GM19239 (cell line): ENCODE results near the gene NAT14.
"Not testable (repeated sequence)": the region's sequence is repeated elsewhere in the genome, so short reads cannot be mapped to it uniquely, and the experiment has no call there.

Source experiments
- DNase-seq: peaks from one replicate; pipeline ENCODE4 v3.0.0; 2011; ENCODE audit warnings: low spot score; ENCODE audit not compliant: insufficient read length
- FAIRE-seq: peaks from 2 replicates; lab custom pipeline; 2011; peaks lifted over from hg19 to GRCh38; lab: Jason Lieb, UNC

The NAT14 gene

GRCh38 chr19:55485439-55486011, 537 bp downstream of the NAT14 start:
- DNase-seq (no peak), FAIRE-seq (peak; percentile 51)

DNA sequence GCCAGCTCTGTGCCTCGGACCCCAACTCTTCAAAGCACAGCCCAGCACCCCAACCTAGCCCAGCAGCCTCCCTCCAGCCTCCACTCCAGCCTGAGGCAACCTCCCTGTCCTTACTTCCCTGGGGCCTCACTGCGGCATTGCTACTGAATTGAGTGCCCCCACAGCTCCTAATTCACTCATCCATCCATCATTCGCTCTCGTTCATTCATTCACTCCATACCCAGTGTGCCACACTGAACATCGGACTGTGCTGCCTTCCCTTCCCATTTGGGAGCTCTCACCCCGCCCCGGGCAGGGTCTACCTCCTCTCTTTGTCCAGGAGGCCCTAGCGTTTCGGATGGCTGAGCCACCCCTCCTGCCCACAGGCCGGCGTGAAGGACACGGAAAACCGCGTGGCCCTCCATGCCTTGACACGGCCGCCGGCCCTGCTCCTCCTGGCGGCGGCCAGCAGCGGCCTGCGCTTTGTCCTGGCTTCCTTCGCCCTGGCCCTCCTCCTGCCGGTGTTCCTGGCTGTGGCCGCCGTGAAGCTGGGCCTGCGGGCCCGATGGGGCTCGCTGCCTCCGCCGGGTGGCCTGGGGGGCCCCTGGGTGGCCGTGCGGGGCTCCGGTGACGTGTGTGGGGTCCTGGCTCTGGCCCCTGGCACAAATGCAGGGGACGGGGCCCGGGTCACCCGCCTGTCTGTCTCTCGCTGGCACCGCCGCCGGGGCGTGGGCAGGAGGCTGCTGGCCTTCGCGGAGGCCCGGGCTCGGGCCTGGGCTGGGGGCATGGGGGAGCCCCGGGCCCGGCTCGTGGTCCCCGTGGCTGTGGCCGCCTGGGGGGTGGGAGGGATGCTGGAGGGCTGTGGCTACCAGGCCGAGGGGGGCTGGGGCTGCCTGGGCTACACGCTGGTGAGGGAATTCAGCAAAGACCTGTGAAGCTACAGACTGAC, 1.3 kb downstream of the NAT14 start:
- no peak for DNase-seq
- FAIRE-seq, result no peak

GRCh38 chr19:55486971-55487923, 2.3 kb downstream of the NAT14 start:
- no peak for FAIRE-seq
- no peak for DNase-seq

DNA sequence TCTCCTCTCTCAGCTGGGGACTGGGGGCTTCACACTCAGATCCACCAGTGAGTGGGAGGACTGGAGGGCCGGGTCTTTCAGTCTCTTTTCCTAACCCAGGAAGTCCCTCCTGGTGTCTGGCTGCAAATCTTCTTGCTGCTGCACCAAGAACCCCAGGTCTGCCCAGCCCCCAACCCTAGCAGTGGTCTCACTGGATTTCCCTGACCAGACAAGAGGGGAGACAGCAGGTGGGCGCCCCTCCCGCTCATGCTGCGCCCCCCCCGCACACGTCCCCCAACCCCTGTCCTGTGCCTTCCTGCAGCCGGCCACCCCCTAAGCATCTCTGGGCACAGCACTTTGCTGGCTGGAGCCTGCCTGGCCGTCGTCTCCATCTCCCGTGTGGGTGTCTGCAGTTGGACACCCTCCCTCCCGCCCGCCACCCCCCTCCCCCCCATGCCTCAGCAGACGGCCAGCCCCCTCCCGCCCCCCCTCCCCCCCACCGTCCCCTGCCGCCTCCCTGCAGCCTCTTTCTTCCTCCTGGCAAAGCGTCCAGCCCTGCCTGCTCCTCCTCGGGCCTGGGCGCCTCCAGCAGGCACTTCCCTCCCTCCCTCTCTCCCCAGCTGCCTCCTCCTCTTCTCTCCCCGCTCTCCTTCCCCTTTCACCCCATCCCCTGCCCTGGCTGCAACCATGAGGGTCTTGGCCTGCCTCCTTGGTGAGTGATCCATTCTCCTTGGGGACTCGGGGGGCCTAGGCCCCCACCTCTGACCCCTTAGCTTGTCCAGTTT, 3.1 kb downstream of the NAT14 start, which contains the start of gene SSC5D:
Gene SSC5D, plus strand, starts transcription at position 513 of the 764 bp plus-strand sequence. Its CDS starts 154 bp downstream, at position 667.
- FAIRE-seq (no peak), DNase-seq (no peak)

DNA sequence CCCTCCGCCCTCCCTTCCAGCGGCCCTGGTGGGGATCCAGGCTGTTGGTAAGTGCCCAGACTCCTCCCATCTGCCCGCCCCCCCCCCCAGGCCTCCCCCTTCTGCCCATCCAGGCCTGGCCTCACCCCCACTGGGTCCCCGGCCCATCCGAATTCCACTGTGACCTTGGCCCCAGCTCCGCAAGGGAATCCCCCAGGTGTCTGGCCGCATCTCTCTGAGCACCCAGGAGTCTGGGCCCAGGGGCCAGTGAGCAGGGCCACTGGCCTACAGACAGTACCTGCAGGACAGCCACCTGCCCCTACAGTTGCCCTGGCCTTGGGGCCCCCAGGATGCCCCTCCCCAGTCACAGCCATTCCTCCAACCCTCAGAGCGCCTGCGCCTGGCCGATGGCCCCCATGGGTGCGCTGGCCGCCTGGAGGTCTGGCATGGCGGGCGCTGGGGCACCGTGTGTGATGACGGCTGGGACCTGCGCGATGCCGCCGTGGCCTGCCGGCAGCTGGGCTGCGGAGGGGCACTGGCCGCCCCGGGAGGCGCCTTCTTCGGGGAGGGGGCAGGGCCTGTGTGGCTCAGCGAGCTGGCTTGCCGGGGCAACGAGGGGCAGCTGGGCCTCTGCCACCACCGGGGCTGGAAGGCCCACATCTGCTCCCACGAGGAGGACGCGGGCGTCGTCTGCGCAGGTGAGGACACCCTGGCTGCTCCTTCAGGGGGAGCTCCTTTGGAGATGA, 4.2 kb downstream of the NAT14 start:
- no peak for DNase-seq
- no peak for FAIRE-seq

GRCh38 chr19:55489711-55490477, 4.9 kb downstream of the NAT14 start:
- FAIRE-seq (no peak), DNase-seq (no peak)

DNA sequence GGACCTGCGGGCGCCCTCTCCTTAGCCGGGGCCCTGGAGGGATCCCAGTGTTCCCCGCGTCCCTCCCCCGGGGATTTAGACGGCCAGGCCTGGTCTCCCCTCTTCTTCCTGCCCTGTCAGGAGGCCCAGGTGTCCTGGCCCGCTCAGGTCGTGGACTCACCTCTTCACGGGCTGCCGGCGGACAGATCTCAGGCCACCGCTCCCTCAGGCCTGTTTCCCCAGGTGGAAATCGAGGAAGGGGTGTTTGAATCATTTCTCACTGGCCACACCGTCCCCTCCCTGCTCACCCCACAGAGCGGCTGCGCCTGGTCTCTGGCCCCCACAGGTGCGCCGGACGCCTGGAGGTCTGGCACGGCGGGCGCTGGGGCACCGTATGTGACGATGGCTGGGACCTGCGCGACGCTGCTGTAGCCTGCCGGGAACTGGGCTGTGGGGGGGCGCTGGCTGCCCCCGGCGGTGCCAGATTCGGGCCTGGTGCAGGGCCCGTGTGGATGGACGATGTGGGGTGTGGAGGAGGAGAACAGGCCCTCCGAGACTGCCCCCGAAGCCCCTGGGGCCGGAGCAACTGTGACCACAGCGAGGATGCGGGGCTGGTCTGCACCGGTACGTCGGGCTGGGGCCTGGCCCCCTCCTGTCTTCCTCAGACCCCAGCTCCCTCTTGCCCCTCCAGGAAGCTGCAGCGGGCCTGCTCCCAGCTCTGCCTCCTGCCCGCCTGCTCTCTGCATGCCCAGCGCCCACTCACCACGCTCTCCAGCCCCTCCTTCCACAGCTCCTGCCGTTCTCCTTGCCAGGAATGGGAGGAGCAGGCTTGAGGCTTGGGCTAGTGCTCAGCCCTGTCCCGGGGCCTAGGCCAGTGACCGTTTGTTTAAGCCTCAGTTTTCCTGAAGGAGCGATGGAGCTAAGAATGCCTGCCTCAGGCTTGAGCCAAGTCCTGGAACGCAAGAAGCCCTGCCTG, 5.8 kb downstream of the NAT14 start:
- DNase-seq (no peak), FAIRE-seq (no peak)

DNA sequence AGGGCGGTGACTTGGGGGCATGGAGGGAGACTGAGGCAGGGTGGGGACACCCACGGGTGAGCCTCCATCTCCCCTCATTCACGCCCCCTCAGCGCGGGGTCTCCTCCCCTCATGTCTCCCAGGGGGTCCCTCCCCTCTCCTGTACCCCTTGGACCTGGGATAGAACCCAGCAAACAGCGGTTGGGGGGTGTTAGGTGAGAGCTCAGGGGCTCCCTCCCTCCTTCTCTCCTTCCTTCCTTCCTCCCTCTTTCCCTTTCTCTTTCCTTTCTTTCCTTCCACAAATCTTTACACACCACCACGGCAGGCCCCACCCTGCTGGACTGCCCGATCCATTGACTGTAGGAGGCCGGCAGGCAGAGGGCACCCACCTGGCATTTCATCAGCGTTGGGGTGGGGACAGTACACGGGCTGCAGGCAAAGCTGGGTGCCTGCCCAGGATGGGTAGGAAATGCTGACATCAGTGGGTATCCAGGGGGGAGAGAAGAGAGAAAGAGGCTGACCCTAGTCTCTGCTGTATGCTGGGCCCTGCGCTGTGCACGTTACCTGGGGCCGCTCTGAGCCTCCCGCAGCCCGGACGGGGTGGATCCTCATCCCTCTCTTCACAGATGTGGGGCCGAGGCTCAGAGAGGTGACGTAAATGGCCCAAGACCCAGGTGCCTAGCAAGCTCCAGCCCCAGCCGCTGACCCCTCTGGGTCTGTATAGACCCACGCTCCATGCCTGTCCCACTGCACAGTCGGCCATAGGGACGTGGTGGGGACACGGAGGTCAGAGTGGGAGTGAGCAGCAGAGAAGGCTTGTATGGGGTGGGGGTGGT, 6.8 kb downstream of the NAT14 start:
- FAIRE-seq, result no peak
- DNase-seq, result no peak

DNA sequence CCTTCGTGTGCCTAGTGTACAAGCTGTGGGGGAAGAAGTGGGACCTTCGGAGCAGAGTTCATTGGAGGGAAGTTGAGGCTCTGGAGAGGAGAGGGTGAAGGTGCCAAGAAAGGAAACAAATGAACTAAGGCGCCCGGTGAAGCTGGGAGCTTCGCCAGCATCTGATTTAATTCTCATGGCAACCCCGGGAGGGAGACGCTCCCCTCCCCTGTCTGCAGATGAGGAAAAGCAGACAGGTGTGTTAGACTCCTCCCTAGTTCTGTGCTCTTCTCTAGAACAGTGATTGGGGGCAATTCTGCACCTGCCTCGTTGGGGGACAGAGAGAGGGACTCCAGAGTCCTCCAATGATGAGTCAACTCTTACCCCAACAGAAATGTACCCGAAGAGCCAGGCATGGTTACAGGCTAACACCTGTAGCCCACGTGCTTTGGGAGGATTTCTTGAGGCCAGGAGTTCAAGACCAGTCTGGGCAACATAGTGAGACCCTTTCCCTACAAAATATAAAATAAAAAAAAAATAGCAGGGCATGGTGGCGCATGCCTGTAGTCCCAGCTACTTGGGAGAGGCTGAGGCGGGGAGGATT, 7.5 kb downstream of the NAT14 start:
- FAIRE-seq (no peak), DNase-seq (no peak)

DNA sequence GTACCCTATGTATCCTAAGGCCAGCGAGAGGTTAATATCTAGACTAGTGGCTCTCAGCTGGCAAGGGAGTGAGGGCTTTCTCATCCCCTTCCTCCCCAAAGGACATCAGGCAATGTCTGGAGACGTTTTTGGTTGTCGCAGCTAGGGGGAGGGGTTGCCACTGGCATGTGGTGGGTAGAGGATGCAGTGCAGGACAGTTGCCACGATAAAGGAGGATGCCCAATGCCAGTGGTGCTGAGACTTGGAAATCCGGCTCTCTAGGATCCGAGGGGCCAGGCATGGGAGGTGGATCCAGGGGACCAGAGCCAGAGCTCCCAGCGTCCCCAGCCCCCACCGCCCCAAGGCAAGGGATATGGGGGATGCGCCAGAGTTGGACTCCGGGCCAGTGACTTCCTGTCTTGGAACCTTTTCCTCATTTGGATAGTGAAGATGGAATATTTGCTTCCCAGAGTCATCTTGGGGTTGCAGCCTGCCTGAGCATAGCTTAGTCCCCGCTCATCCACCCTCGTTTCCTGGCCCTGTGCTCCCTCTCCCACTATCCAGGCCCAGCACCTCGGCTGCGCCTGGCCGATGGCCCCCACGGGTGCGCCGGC, 8.2 kb downstream of the NAT14 start:
- DNase-seq (no peak), FAIRE-seq (no peak)

- DNase-seq (no peak), FAIRE-seq (no peak)
Observed at GRCh38 chr19:55493645-55494171, 8.7 kb downstream of the NAT14 start.

- FAIRE-seq (no peak), DNase-seq (no peak)
Observed at GRCh38 chr19:55494172-55494761, 9.3 kb downstream of the NAT14 start.

DNA sequence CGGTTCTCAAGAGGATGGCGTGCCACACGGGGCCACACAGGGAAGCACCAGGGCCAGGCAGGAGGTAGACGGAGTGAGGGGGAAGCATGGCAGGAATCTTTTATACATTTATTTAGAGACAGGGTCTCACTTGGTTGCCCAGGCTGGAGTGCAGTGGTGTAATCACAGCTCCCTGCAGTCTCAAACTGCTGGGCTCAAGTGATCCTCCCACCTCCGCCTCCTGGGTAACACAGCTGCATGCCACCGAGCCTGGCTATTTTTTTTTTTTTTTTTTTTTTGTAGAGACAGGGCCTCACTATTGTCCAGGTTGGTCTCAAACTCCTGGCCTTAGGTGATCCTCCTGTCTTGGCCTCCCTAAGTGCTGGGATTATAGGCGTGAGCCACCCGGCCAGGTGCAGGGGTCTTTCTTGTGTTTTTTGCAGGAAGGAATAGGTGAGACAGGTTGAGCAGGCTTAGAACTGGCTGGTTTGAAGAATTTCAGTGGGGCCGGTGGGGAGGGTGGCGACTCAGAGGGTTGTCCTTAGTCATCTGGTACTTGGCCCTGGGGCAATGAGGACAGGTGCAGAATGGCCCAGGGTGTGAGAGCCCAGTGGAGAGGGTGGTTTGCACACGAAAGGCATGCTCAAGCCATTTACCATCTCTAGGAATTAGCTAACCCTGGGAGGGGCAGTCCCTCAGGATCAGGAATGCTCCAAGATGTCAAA, 10.8 kb downstream of the NAT14 start:
- FAIRE-seq (no peak), DNase-seq (no peak)

DNA sequence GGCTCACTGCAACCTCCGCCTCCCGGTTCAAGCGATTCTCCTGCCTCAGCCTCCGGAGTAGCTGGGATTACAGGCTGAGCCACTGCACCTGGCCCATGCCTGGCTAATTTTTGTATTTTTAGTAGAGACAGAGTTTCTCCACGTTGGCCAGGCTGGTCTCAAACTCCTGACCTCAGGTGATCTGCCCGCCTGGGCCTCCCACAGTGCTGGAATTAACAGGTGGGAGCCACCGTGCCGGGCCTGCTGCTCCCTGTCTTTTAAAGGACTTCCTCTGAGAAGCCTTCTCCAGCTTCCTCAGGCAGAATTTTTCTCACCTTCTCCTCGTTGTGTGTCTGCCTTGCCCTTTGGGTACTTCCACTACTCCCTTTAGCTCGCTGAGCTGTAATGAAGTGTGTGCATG, 11.8 kb downstream of the NAT14 start:
- FAIRE-seq, DNase-seq: not testable (repeated sequence)

- DNase-seq (no peak), FAIRE-seq (no peak)
Observed at GRCh38 chr19:55497763-55498162, 12.8 kb downstream of the NAT14 start.
